Measurements from ENCODE around the gene TBC1D32.
"Not testable (repeated sequence)": the region's sequence is repeated elsewhere in the genome, so short reads cannot be mapped to it uniquely, and the experiment has no call there.

The TBC1D32 gene

GRCh38 chr6:121223930-121224329, 110.3 kb downstream of the TBC1D32 start:
- no peak for DNase-seq (ENCODE audit: low read depth)

GRCh38 chr6:121223212-121223611, 111.1 kb downstream of the TBC1D32 start:
- no peak for DNase-seq (ENCODE audit: low read depth)

DNA sequence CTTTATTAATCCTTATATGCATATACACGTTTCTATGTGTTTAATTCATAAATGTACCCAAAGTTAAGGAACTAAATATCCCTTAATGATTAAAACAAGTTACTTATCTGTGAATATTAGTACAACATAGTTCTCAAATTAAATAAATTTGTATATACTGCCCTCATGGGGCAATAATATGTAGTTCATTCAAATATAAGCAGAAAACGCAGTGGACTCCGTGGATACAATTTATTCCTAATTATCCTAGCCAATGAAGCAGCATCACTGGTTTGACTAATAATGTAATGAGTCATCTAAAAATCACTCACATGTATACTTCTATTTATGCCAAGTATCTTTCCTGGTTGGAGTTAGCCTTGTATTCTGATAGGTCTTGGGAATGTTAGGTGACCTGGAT, 111.6 kb downstream of the TBC1D32 start:
- no peak for DNase-seq (ENCODE audit: low read depth)

GRCh38 chr6:121216928-121217327, 117.4 kb downstream of the TBC1D32 start:
- DNase-seq (ENCODE audit: low read depth): no peak

- not testable (repeated sequence) for DNase-seq (ENCODE audit: low read depth)
Measured at GRCh38 chr6:121213341-121213740, 120.9 kb downstream of the TBC1D32 start.

- no peak for DNase-seq (ENCODE audit: low read depth)
Measured at GRCh38 chr6:121210943-121211342, 123.3 kb downstream of the TBC1D32 start.

DNA sequence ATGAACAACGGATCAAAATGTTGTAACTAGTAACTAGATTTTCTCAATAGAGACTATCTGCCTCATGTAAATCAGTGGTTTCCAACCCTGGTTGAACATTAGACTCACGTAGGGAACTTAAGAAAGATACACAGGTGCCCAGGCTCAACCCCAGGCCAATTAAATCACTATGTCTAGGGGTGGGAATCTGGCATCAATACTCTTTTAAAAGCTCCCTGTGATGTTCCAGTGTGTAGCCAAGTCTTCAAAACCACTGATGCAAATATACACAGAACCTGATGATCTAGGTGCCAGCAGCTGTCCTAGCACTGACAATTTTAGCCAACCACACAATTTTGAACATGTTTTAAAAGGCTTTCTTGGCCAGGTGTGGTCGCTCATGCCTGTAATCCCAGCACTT, 128.7 kb downstream of the TBC1D32 start:
- DNase-seq (ENCODE audit: low read depth): no peak

GRCh38 chr6:121201105-121201504, 133.2 kb downstream of the TBC1D32 start:
- DNase-seq (ENCODE audit: low read depth): no peak

GRCh38 chr6:121196042-121196441, 138.2 kb downstream of the TBC1D32 start:
- not testable (repeated sequence) for DNase-seq (ENCODE audit: low read depth)

DNA sequence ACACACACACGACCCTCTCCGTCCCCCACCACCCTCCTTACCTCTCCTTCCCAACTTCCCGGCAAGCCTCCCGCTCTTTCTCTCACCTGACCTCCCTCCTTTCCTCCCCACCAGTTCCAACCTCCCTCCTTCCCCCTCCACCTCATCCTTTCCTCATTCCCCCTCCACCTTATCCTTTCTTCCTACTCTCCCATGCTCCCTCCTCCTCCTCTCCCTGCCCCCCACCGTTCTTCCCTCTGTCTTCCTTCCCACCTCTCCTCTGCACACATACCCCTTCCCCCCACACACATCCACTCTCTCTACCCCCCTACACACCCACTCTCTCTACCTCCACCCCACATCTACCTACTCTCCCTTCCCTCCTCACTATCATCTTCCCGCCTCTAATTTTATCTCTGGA, 144.2 kb downstream of the TBC1D32 start:
- DNase-seq (ENCODE audit: low read depth): no peak

DNA sequence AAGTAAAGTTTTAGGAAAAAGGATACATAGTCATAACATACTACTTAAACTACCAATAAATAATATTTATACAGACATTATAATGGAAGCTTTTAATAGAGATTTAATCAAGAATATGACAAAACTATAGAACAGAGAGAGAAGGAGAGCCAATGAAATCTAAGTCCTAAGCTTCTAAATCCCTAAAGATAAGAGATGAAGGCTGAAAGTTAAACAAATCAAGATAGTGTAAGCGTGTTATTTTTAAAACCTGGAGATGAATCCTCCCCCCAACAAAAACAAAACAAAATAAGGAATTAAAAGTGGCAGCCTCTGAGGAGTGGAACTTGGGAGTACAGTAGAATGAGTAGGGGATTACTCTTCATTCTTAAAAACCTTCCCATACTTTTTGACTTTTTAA, 145.9 kb downstream of the TBC1D32 start:
- no peak for DNase-seq (ENCODE audit: low read depth)

DNA sequence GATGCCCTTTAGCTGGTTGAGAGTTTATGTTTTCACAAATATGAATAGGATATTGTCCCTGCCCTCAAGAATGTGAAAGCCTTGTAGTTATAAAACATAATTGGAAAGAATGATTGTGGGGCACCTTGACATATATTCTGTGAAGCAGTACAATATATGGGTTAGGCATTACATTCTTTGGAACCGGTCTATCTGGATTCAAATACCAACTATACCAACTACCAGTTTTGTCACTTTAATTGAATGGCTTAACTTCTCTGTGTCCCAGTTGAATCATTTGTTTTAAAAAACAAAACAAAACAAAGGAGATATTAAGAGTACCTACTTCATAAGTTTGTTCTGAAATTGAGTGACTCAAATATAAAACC, 146.5 kb downstream of the TBC1D32 start:
- DNase-seq (ENCODE audit: low read depth): no peak

DNA sequence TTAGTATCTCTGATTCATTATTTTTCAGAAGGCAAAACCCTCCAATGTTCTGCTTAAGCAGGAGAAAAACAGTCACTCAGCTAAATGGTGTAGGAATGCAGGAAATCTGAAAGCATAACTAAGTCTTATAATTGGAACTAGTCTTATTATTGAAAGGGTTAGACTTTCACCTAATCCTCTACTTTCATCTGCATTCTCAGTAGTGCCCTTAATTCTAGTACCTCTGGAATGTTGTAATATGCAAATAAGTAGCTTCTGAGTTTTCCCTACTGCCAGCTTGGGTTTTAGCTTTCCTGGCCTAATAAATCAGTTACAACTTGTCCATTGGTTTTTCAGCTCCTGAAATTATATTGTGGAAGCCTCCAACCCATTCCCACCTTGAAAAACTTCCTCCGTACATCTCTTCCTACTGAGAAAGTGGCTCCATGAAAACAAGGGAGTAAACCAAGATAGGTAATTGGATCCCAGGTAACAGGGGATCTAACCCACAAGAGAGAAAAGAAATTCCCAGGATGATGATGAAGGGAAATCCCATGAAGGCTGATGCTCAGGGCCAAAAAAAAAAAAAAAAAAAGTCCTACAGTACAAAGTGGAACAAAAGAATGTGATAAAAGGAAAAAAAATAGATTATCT, 147.0 kb downstream of the TBC1D32 start:
- DNase-seq (ENCODE audit: low read depth): no peak

DNA sequence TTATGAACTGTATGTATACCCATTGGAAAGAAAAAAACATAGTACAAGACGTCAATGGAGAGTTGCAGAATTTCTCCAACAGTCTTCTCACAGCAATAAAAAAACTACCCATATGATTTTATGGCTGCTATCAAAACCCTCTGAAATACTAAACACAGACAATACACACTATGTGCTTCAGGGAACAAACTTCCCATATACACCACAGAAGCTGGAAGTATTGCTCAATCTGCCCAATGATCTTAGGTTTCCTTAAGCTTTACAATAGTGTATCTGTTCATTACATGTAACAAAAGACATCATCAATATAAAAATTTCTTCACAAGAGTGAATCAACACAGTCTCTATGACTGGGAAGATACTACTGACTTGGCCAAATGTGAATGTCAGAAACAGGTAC, 150.5 kb downstream of the TBC1D32 start:
- DNase-seq (ENCODE audit: low read depth): no peak

GRCh38 chr6:121175827-121176226, 158.5 kb downstream of the TBC1D32 start:
- no peak for DNase-seq (ENCODE audit: low read depth)

- not testable (repeated sequence) for DNase-seq (ENCODE audit: low read depth)
Measured at GRCh38 chr6:121172451-121172850, 161.8 kb downstream of the TBC1D32 start.

GRCh38 chr6:121171879-121172278, 162.4 kb downstream of the TBC1D32 start:
- DNase-seq (ENCODE audit: low read depth): no peak

GRCh38 chr6:121161886-121162285, 172.4 kb downstream of the TBC1D32 start:
- no peak for DNase-seq (ENCODE audit: low read depth)

DNA sequence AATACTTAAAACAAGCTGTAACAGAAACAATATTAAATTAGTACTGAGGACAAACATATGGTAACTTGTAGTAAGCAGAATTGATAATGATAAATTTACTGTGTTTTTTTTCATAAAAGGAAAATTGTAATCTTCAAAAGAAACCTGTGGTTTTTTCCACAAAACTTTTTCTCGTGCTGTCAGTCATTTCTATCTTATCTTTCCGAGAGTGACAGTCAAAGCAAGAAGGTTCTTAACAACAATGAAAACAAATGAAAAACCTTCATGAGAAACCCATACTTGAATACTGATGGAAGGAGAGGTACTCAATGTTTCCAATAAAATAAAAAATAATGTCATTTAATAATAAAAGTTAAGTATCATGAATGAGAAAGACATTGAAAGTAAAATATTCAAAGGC, 174.0 kb downstream of the TBC1D32 start:
- no peak for DNase-seq (ENCODE audit: low read depth)

DNA sequence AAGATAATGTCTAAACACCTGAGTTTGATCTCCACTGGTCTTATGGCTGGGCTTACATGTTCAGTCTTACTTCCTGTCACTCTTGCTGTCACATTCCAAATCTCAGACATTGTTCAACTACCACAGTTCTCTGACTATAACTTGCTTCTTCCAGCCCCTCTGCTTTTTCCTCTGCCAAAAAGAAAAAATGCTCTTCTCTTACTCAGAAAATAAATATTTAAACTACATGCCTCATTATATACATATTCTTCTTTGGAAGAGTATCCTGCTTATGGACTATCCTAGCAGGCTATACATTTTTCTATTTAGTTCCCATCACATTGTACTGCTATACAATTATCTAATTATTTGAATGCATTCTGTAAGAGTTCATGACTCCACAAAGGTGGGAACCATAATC, 175.4 kb downstream of the TBC1D32 start:
- DNase-seq (ENCODE audit: low read depth): no peak

GRCh38 chr6:121158438-121158837, 175.8 kb downstream of the TBC1D32 start:
- no peak for DNase-seq (ENCODE audit: low read depth)

DNA sequence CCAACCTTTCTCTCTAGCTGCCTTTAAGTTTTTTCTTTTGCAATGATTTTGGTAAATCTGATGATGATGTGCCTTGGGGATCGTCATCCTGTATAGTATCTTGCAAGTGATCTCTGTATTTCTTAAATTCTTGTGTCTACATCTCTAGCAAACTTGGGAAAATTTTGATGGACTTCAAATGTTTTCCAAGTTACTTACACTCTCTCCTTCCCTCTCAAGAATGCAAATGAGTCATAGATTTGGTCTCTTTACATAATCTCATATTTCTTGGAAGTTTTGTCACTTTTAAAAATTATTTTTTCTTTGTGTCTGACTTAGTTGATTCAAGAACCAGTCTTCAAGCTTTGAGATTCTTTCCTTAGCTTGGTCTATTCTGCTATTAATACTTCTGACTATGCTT, 176.4 kb downstream of the TBC1D32 start:
- no peak for DNase-seq (ENCODE audit: low read depth)

DNA sequence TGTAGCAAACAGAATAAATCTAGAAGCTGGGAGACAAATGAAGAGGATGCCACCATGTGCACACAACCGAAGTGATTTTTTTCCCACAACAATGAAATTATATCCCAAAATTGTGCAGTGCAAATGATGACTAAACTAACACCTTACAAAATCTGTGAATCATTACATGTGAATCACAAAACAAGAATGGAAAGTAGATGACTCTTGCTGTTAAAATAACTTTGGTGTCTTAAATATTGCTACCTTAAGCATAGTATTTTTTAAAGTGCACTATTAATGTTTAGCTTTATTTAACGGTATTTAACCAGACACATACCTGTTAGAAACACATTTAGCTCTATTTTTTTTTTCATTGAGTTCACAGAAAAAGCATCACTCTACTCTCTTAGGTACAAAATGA, 190.8 kb downstream of the TBC1D32 start:
- no peak for DNase-seq (ENCODE audit: low read depth)

DNA sequence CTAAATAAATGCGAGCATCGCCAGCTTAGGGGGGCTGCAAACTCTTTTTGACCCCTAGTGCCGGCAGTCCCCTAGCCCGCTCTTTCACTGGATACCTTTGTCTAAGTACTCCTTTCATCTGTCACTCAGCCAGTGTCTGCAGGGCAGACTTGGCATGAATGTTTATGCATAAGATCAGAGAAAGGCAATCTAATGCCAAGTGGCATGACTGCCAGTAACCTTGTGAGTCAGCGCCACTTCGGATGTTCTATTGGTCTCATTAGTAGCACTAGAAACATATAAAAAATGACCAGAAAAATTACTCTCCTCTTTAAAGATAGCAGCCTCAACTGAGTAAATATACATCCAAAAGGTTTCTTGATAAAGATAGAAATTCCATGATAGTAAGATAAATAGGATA, 192.2 kb downstream of the TBC1D32 start:
- no peak for DNase-seq (ENCODE audit: low read depth)

DNA sequence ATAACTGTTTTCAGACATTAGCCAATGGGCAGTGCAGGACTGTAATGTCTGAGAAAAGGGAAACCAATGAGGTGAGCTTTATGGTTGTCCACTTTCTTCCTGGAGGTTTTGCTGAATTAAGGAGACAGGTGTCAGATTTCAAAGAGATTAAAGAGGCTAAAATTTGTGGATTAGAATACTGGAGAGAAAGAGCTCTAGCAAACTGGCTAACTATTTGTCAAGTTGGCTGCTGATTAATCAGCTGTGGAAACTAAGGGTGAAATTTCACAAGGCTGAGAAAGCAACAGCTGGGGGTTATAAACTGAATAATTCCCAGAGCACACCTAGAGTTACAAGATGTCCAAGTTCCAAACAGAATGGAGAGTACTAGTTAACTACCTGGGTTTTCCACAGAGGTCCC, 198.9 kb downstream of the TBC1D32 start:
- DNase-seq (ENCODE audit: low read depth): no peak

All from activated T-helper 1 cell treated with Interleukin-2 at 50 U/mL for 16 hours (primary cell).